HG02610 (cell line): ENCODE data around the gene SYT17.

Experiments
- ATAC-seq: cut with Tn5 transposase; IDR thresholded peaks from one replicate; pipeline ENCODE4 v1.9.1; 2021; ENCODE audit warnings: mild to moderate bottlenecking, moderate library complexity; ENCODE audit not compliant: unreplicated experiment

Gene SYT17

GRCh38 chr16:19138601-19139000, 29.4 kb upstream of the SYT17 start:
- ATAC-seq = no peak

- ATAC-seq = no peak
These were observed 28.5 kb upstream of the SYT17 start for GRCh38 chr16:19139436-19140091.

- ATAC-seq = no peak
These were observed 27.6 kb upstream of the SYT17 start for GRCh38 chr16:19140396-19140795.

GRCh38 chr16:19142939-19143598, 25.0 kb upstream of the SYT17 start:
- ATAC-seq = no peak

- ATAC-seq = no peak
These were observed 24.5 kb upstream of the SYT17 start for GRCh38 chr16:19143599-19143956.

- ATAC-seq = no peak
These were observed 23.0 kb upstream of the SYT17 start for GRCh38 chr16:19145010-19145409.

GRCh38 chr16:19147126-19147525, 20.9 kb upstream of the SYT17 start:
- ATAC-seq = no peak

- no peak for ATAC-seq
These were observed 20.4 kb upstream of the SYT17 start for GRCh38 chr16:19147627-19148026.

GRCh38 chr16:19148189-19148588, 19.9 kb upstream of the SYT17 start:
- no peak for ATAC-seq

GRCh38 chr16:19151310-19151709, 16.7 kb upstream of the SYT17 start:
- ATAC-seq = no peak

GRCh38 chr16:19152042-19152441, 16.0 kb upstream of the SYT17 start:
- no peak for ATAC-seq

- ATAC-seq = no peak
These were observed 14.2 kb upstream of the SYT17 start for GRCh38 chr16:19153876-19154275.

- ATAC-seq = no peak
These were observed 6.0 kb upstream of the SYT17 start for GRCh38 chr16:19162085-19162484.

GRCh38 chr16:19163215-19163614, 4.8 kb upstream of the SYT17 start:
- no peak for ATAC-seq

GRCh38 chr16:19164285-19164684, 3.8 kb upstream of the SYT17 start:
- no peak for ATAC-seq

- ATAC-seq = no peak
These were observed 2.9 kb upstream of the SYT17 start for GRCh38 chr16:19165101-19165500.

- ATAC-seq = no peak
These were observed 1.5 kb upstream of the SYT17 start for GRCh38 chr16:19166500-19166899.

GRCh38 chr16:19168371-19169081, 486 bp downstream of the SYT17 start:
- ATAC-seq = no peak

GRCh38 chr16:19169082-19169639, 1.1 kb downstream of the SYT17 start:
- no peak for ATAC-seq

GRCh38 chr16:19170043-19170655, 2.1 kb downstream of the SYT17 start:
- ATAC-seq = no peak

- ATAC-seq = no peak
These were observed 4.2 kb downstream of the SYT17 start for GRCh38 chr16:19172098-19172780.
